Left renal pelvis (tissue), 4 donors: ENCODE measurements around the gene BLOC1S4. TPM values are rescaled to one million over a fixed set of nuclear protein-coding genes. Genes with fewer than 3 reads are reported as not detected.
A peak's percentile ranks its signal among the peaks of the same experiment; 100 is the strongest.
"Not testable (repeated sequence)": the region's sequence is repeated elsewhere in the genome, so short reads cannot be mapped to it uniquely, and the experiment has no call there.

Experiments
- DNase-seq, 4 donors: peaks; one replicate each; pipeline ENCODE4 v3.0.0-alpha.2; 2013; ENCODE audit warnings: low read depth in 4 of 4, low spot score in 3 of 4
- polyA plus RNA-seq, 4 donors: library from polyadenylated mRNA; unstranded; fragments of 120-200 nt; gene quantifications; one replicate each; pipeline ENCODE4 v1.2.1, GENCODE V29; 2013; ENCODE audit not compliant: insufficient read length in 4 of 4

BLOC1S4 gene
- polyA plus RNA-seq, 4 donors: 10.9 to 14.3 (median 13.1) TPM

DNA sequence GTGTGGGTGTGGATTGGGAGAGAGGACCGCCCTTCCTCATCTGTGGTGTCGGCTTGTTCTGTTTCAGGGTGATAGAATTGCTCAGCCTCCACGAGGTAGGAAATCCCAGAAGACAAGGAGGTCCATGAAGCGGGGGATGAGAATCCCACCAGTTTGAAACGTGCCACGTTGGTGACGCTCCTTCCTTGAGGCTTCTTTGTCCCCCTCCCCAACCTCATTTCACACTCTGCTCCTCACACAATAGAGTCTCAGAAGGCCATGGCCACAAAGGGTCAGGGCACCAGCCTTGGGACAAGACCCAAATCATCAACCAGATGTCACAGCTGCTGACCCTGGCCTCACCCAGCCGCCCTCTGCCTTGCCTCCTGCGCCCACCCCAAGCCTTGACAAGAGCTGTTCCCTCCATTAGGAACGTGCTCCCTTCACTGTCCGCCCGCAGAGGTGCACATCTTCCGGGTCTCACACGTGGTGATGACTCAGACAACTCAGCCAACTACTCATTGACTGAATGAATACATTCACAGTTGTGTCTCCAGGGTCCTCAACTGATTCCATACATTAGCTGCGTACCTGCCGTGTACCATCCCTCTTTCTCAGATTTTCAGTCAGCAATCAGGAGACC is 18.3 kb downstream of the BLOC1S4 start:
- DNase-seq: no peak

- no peak for DNase-seq
Measured at GRCh38 chr4:6739920-6740319, 23.9 kb downstream of the BLOC1S4 start.

- DNase-seq: no peak
Measured at GRCh38 chr4:6740347-6740746, 24.4 kb downstream of the BLOC1S4 start.

- DNase-seq: no peak
Measured at GRCh38 chr4:6742507-6742906, 26.5 kb downstream of the BLOC1S4 start.

DNA sequence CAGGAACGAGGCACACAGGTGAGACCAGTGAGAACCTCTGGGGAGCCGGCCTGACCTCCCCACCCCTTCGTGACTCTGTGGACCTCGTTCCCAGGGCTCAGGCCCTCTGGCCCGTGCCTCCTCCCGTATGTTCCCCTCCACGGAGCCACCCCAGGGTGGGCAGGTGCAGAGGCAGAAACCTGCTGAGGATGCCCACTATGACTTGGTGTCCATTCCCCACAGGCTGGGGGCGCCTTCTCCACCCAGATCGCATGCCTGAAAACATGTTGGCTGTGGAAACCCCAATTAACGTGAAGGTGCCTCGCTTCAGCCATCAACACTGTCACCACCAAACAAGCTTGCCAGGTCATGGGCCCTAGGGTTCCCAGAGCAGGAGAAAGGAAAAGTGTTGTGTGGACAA is 27.0 kb downstream of the BLOC1S4 start:
- no peak for DNase-seq

GRCh38 chr4:6746721-6747293 is 30.8 kb downstream of the BLOC1S4 start:
- DNase-seq: peak in 3 of 4 donors; percentile 46 to 58 (median 54)

GRCh38 chr4:6747294-6748051 is 31.5 kb downstream of the BLOC1S4 start:
- no peak for DNase-seq

- DNase-seq: no peak
Measured at GRCh38 chr4:6748286-6748685, 32.3 kb downstream of the BLOC1S4 start.

- no peak for DNase-seq
Measured at GRCh38 chr4:6749340-6750171, 33.6 kb downstream of the BLOC1S4 start.

DNA sequence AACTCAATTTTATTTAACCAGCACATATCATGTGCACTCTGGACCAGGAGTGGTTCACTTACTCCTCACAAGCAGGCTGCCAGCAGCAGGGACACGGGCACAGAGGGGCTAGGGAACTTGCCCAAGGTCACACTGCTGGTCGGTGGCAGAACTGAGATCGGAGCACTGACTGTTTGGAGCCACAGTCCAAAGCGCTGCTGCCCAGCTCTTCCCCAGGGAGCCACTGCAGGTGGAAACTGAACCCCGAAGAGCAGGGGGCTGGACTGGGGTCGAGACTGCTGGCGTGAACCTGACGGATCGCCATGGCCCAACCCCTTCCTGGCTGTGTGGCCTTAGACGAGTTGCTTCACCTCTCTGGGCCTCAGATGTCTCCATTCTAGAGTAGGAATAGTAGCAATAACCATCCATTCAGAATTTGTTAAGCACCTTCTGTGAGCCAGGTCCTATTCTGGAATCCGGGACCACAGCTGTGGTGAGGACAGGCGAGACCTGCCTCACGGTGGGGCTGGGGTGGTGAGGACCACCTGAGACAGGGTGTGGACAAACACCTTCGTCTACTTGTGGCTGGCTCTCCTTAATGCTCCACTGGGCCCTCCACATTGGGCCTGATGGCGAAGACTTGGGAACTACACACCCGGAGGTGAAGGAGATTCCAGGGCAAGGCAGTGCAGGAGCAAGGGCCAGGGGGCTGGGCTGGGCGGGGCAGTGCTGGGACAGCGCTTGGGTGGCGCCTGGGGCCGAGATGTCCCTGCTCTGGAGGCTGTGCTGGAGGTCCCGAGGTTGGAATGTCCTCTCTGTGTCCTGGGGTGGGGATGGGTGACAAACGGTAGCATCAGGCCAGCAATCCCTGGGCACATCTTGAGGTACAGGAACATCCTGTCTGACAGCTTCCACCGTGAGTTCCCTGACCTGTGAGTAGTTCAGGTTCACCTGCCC is 34.6 kb downstream of the BLOC1S4 start:
- DNase-seq: no peak

DNA sequence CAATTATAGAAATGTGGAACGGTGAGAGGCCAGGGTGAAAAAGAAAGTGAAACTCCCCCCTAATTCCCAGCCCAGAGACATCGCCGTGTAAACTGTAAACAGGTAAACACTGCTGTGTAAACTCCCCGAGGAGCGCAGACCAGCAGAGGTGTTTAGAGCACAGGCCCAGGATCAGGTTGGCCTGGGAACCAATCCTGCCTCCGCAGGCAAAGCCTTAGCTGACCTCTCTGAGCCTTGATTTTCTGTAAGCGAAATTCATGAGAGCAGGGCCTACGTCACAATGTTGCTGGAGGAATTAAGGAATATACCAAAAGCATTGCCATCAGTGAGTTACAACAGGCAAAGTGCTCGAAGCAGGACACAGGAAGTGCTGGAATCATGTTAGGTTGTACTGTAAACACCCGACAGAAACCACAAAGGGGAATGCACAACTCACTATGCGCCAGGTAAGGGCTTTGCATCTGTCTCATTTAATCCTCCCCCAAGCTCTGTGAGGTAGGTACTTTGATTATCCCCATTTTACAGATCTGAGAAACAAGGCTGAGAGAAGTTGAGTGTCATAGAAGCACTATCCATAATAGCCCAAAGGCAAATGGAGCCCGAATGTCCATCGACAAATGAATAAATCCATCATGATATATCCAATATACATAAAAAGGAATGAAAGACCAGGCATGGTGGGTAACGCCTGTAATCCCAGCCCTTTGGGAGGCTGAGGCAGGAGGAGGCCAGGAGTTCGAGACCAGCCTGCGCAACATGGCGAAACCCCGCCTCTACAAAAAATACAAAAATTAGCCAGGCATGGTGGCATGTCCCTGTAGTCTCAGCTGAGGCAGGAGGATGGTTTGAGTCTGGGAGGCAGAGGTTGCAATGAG is 35.9 kb downstream of the BLOC1S4 start:
- no peak for DNase-seq

GRCh38 chr4:6752486-6752829 is 36.5 kb downstream of the BLOC1S4 start:
- no peak for DNase-seq

GRCh38 chr4:6753103-6753560 is 37.2 kb downstream of the BLOC1S4 start:
- no peak for DNase-seq

DNA sequence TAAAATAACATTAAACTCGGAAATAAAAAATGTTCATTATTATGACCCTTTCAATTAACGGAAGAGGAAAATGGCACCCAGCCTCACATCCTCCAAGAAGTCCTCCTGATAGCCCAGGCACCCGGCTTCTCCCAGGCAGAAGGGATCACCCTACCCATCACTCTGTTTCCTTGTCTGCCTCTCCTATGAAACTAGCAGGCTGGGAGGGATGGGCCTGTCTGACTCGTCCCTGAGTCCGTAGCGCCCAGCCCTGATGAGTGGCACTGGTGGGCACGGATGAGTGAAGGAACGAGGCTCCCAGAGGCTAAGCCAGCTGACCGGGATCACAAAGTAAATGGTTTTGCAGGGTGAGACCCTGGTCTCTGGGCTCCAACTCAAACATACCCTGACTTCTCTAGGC is 37.9 kb downstream of the BLOC1S4 start:
- DNase-seq: no peak

- no peak for DNase-seq
Measured at GRCh38 chr4:6754481-6755087, 38.6 kb downstream of the BLOC1S4 start.

DNA sequence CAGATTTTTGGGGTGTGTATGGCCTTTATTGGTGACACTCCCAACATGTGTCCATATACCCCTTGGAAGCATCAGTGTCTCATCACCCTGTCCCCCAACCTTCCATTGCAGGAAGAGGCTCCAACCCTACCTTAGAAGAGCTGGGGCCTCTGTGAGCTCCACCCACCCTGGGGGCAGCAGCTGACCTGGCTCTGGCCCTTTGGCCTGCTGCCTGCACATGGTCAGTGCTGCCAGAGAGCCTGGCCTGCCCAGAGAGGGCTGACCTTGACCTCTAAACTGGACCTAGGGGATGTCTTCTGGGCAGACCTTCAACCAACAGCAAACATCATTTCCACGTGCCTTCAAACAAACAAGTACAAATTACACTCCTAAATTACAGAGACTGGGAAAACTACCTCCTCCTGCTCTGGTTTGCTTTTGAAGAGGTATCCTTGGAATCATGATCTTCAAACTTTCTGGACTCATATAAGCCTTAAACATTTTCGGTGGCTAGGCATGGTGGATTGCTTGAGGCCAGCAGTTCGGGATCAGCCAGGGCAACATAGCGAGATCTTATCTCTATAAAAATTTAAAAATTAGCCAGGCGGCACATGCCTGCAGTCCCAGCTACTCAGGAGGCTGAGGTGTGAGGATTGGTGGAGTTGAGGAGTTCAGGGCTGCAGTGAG is 39.2 kb downstream of the BLOC1S4 start:
- no peak for DNase-seq

GRCh38 chr4:6756345-6756744 is 40.4 kb downstream of the BLOC1S4 start:
- not testable (repeated sequence) for DNase-seq

GRCh38 chr4:6758728-6759127 is 42.8 kb downstream of the BLOC1S4 start:
- DNase-seq: no peak
